H9 (cell line): ENCODE results near the gene TINAG. TPM values are rescaled to one million over a fixed set of nuclear protein-coding genes. Genes with fewer than 3 reads are reported as not detected.

ENCODE experiments used
- DNase-seq: peaks from one replicate; pipeline ENCODE4 v3.0.0-alpha.2; 2017
- H2AFZ ChIP-seq: one replicate; pipeline ENCODE4 v1.6.1; 2013; ENCODE audit warnings: mild to moderate bottlenecking, low read length, control low read depth, moderate library complexity
- H2AK5ac ChIP-seq: 2 replicates; pipeline ENCODE4 v1.6.1; 2013; ENCODE audit warnings: low read length, control low read depth, mixed read lengths; ENCODE audit not compliant: insufficient read length
- H2BK120ac ChIP-seq: one replicate; pipeline ENCODE4 v1.6.1; 2013; ENCODE audit warnings: low read depth, mild to moderate bottlenecking, low read length, control low read depth, inconsistent platforms; ENCODE audit not compliant: poor library complexity, severe bottlenecking
- H2BK12ac ChIP-seq: 2 replicates; pipeline ENCODE4 v1.6.1; 2013; ENCODE audit warnings: low read length, control low read depth, mixed read lengths, low read depth; ENCODE audit not compliant: insufficient read length
- H2BK15ac ChIP-seq: 2 replicates; pipeline ENCODE4 v1.6.1; 2013; ENCODE audit warnings: low read depth, low read length, control low read depth
- H2BK20ac ChIP-seq: one replicate; pipeline ENCODE4 v1.6.1; 2013; ENCODE audit warnings: low read depth, mild to moderate bottlenecking, low read length, control low read depth, inconsistent platforms; ENCODE audit not compliant: poor library complexity, severe bottlenecking
- H2BK5ac ChIP-seq: 2 replicates; pipeline ENCODE4 v1.6.1; 2013; ENCODE audit warnings: low read length, control low read depth, mixed read lengths; ENCODE audit not compliant: insufficient read length
- H3K14ac ChIP-seq: 2 replicates; pipeline ENCODE4 v1.6.1; 2013; ENCODE audit warnings: low read length, control low read depth; ENCODE audit not compliant: insufficient read depth
- H3K18ac ChIP-seq: 2 replicates; pipeline ENCODE4 v1.6.1; 2013; ENCODE audit warnings: low read depth, mild to moderate bottlenecking, mixed read lengths, low read length, control low read depth; ENCODE audit not compliant: insufficient read length
- H3K23ac ChIP-seq: 2 replicates; pipeline ENCODE4 v1.6.1; 2013; ENCODE audit warnings: low read length, control low read depth, mixed read lengths, low read depth; ENCODE audit not compliant: insufficient read length
- H3K23me2 ChIP-seq: 2 replicates; pipeline ENCODE4 v1.6.1; 2013; ENCODE audit warnings: low read depth, mild to moderate bottlenecking, mixed read lengths, low read length, control low read depth; ENCODE audit not compliant: insufficient read length, poor library complexity, severe bottlenecking
- H3K27ac ChIP-seq: 2 replicates; pipeline ENCODE4 v1.5.1; 2013; ENCODE audit warnings: low read length, control low read depth, mixed read lengths, low read depth; ENCODE audit not compliant: insufficient read length
- H3K27me3 ChIP-seq: 2 replicates; pipeline ENCODE4 v1.6.1; 2013; ENCODE audit warnings: low read length, control low read depth, inconsistent platforms; ENCODE audit not compliant: insufficient read depth
- H3K4ac ChIP-seq: 2 replicates; pipeline ENCODE4 v1.6.1; 2013; ENCODE audit warnings: low read depth, mild to moderate bottlenecking, control low read depth, inconsistent platforms, low read length, moderate library complexity
- H3K4me1 ChIP-seq: 2 replicates; pipeline ENCODE4 v1.6.1; 2013; ENCODE audit warnings: low read length, control low read depth, inconsistent platforms; ENCODE audit not compliant: insufficient read depth
- H3K4me2 ChIP-seq: 2 replicates; pipeline ENCODE4 v1.6.1; 2013; ENCODE audit warnings: low read length, control low read depth, mixed read lengths; ENCODE audit not compliant: insufficient read length, insufficient read depth
- H3K56ac ChIP-seq: 2 replicates; pipeline ENCODE4 v1.6.1; 2013; ENCODE audit warnings: low read depth, mild to moderate bottlenecking, mixed read lengths, low read length, control low read depth; ENCODE audit not compliant: insufficient read length
- H3K79me1 ChIP-seq: 2 replicates; pipeline ENCODE4 v1.6.1; 2013; ENCODE audit warnings: low read depth, mild to moderate bottlenecking, moderate library complexity, low read length, control low read depth, inconsistent platforms; ENCODE audit not compliant: insufficient read depth, poor library complexity, severe bottlenecking
- H3K79me2 ChIP-seq: 2 replicates; pipeline ENCODE4 v1.6.1; 2013; ENCODE audit warnings: low read length, control low read depth, inconsistent platforms; ENCODE audit not compliant: insufficient read depth
- H3K9ac ChIP-seq: 2 replicates; pipeline ENCODE4 v1.6.1; 2013; ENCODE audit warnings: low read length, control low read depth, mixed read lengths; ENCODE audit not compliant: insufficient read length; ENCODE audit errors: extremely low read depth
- H3K9me3 ChIP-seq: one replicate; pipeline ENCODE4 v1.6.1; 2013; ENCODE audit warnings: low read depth, low read length, inconsistent platforms; ENCODE audit not compliant: control insufficient read depth
- H3T11ph ChIP-seq: one replicate; pipeline ENCODE4 v1.6.1; 2013; ENCODE audit warnings: mild to moderate bottlenecking, low read length, control low read depth, inconsistent platforms
- H4K20me1 ChIP-seq: one replicate; pipeline ENCODE4 v1.6.1; 2013; ENCODE audit not compliant: control insufficient read depth, insufficient read length, insufficient read depth
- H4K5ac ChIP-seq: 2 replicates; pipeline ENCODE4 v1.6.1; 2013; ENCODE audit warnings: low read depth, mild to moderate bottlenecking, mixed read lengths, low read length, control low read depth; ENCODE audit not compliant: insufficient read length
- H4K8ac ChIP-seq: replicated peaks from 2 replicates; pipeline ENCODE4 v1.6.1; 2013; ENCODE audit warnings: low read length, control low read depth, mixed read lengths, low read depth; ENCODE audit not compliant: insufficient read length
- H4K91ac ChIP-seq: 2 replicates; pipeline ENCODE4 v1.6.1; 2013; ENCODE audit warnings: low read depth, mild to moderate bottlenecking, moderate library complexity, mixed read lengths, low read length, control low read depth; ENCODE audit not compliant: insufficient read length
- H3K27ac Mint-ChIP-seq, 3 experiments: 2 replicates in 2 of 3; 3 replicates in 1 of 3; pipeline ENCODE4 v1.8.0; 2020 to 2021; ENCODE audit warnings: mixed read lengths in 3 of 3, mild to moderate bottlenecking in 1 of 3, moderate library complexity in 1 of 3
- H3K27me3 Mint-ChIP-seq: 2 replicates; pipeline ENCODE4 v1.8.0; 2021; ENCODE audit warnings: low read depth, mild to moderate bottlenecking, moderate library complexity, mixed read lengths
- H3K36me3 Mint-ChIP-seq, 3 experiments: 2 replicates in 2 of 3; 3 replicates in 1 of 3; pipeline ENCODE4 v1.8.0; 2020 to 2021; ENCODE audit warnings: low read depth in 3 of 3, mixed read lengths in 3 of 3; ENCODE audit not compliant: insufficient read depth in 1 of 3
- H3K4me1 Mint-ChIP-seq, 2 experiments: 2 replicates each; pipeline ENCODE4 v1.8.0; 2020; ENCODE audit warnings: mixed read lengths in 2 of 2
- H3K4me3 Mint-ChIP-seq, 2 experiments: 2 replicates in 1 of 2; 3 replicates in 1 of 2; pipeline ENCODE4 v1.8.0; 2020 to 2021; ENCODE audit warnings: mild to moderate bottlenecking in 2 of 2, mixed read lengths in 2 of 2, moderate library complexity in 1 of 2
- H3K9me3 Mint-ChIP-seq, 2 experiments: 2 replicates in 1 of 2; 3 replicates in 1 of 2; pipeline ENCODE4 v1.8.0; 2020; ENCODE audit warnings: mild to moderate bottlenecking in 2 of 2, mixed read lengths in 2 of 2, moderate library complexity in 1 of 2
- CTCF ChIP-seq: fragments of 200-600 bp; sonication (generic); conservative IDR thresholded peaks from 3 replicates; pipeline ENCODE4 v1.8.0; 2021; ENCODE audit warnings: antibody characterized with exemption, mild to moderate bottlenecking
- WGBS: extraction: QIAGEN DNeasy Blood & Tissue Kit; methylation state at CpG from one replicate; pipeline ENCODE4 v1.1.7; 2013; ENCODE audit warnings: missing lambda C conversion rate, low lambda C conversion rate, mixed read lengths; ENCODE audit not compliant: insufficient read length; ENCODE audit errors: extremely low coverage; 5-methylcytosine and 5-hydroxymethylcytosine counted together
- total RNA-seq: library from RNA; stranded (reverse); gene quantifications from 2 replicates; pipeline ENCODE4 v1.2.1, GENCODE V29; 2021

TINAG gene
- total RNA-seq, 1 experiment from 2014 or later: not detected

- no peaks in the 10 kb centered on the region for H3K36me3 Mint-ChIP-seq
- H3K4me3 Mint-ChIP-seq: no peak overlapping the region
- Histone ChIP-seq H3K23ac (no peak overlapping the region), H3K23me2 (no peaks in the 10 kb centered on the region), H4K91ac (no peak overlapping the region), H3K9ac (no peak overlapping the region), H4K20me1 (no peaks in the 10 kb centered on the region), H3K4me1 (no peaks in the 10 kb centered on the region), H2AK5ac (no peak overlapping the region), H2BK20ac (no peak overlapping the region), H2AFZ (no peak overlapping the region), H3K56ac (no peak overlapping the region), H2BK12ac (no peak overlapping the region), H3K27me3 (no peaks in the 10 kb centered on the region), H3K4me2 (no peak overlapping the region), H4K8ac (no peak overlapping the region), H4K5ac (no peak overlapping the region), H3K27ac (no peak overlapping the region), H2BK120ac (no peak overlapping the region), H3K4ac (no peak overlapping the region), H3K18ac (no peak overlapping the region), H3K14ac (no peak overlapping the region), H3K9me3 (no peaks in the 10 kb centered on the region), H2BK15ac (no peak overlapping the region), H3T11ph (no peak overlapping the region), H3K79me1 (no peaks in the 10 kb centered on the region), H2BK5ac (no peak overlapping the region), H3K79me2 (no peaks in the 10 kb centered on the region)
- H3K27me3 Mint-ChIP-seq: no peaks in the 10 kb centered on the region
- whole genome bisulfite sequencing: no CpG with 5 or more reads among the region's 2 CpGs
- H3K9me3 Mint-ChIP-seq: no peaks in the 10 kb centered on the region
- no peak for TF ChIP-seq CTCF
- DNase-seq: no peak
- no peaks in the 10 kb centered on the region for H3K4me1 Mint-ChIP-seq
- no peak overlapping the region for H3K27ac Mint-ChIP-seq
Observed at GRCh38 chr6:54307439-54307910, 766 bp upstream of the TINAG start.
